Neural cell (in vitro differentiated cells): ENCODE data around the gene NUCB1. TPM values are rescaled to one million over a fixed set of nuclear protein-coding genes. Genes with fewer than 3 reads are reported as not detected.

Source experiments
- H2AFZ ChIP-seq: fragments of 200-600, 300-800 bp; sonication (generic), shearing (Covaris generic); 2 replicates; pipeline ENCODE4 v1.6.0; 2014; ENCODE audit warnings: low read depth, mild to moderate bottlenecking, antibody characterized with exemption, low read length, moderate library complexity
- H3F3A ChIP-seq: fragments of 200-600 bp; shearing (Covaris generic); 2 replicates; pipeline ENCODE4 v1.6.1; 2016; ENCODE audit warnings: mild to moderate bottlenecking, moderate library complexity, mixed read lengths, antibody characterized with exemption, low read length; ENCODE audit not compliant: insufficient read depth, poor library complexity, severe bottlenecking
- H3K27ac ChIP-seq: fragments of 200-600, 300-800 bp; sonication (generic), shearing (Covaris generic); 2 replicates; pipeline ENCODE4 v1.5.1; 2014; ENCODE audit warnings: mild to moderate bottlenecking, low read length, moderate library complexity
- H3K27me3 ChIP-seq: fragments of 300-800, 200-600 bp; sonication (generic), shearing (Covaris generic); 2 replicates; pipeline ENCODE4 v1.6.0; 2014; ENCODE audit warnings: mild to moderate bottlenecking, low read depth, low read length, moderate library complexity; ENCODE audit not compliant: insufficient read depth
- H3K36me3 ChIP-seq: fragments of 300-800, 200-600 bp; sonication (generic), shearing (Covaris generic); 2 replicates; pipeline ENCODE4 v1.5.1; 2014; ENCODE audit warnings: mild to moderate bottlenecking, antibody characterized with exemption, low read length, moderate library complexity; ENCODE audit not compliant: insufficient read depth
- H3K4me2 ChIP-seq: fragments of 300-800, 200-600 bp; sonication (generic), shearing (Covaris generic); 2 replicates; pipeline ENCODE4 v1.6.0; 2014; ENCODE audit warnings: mild to moderate bottlenecking, low read length
- H3K4me3 ChIP-seq: fragments of 300-800, 200-600 bp; sonication (generic), shearing (Covaris generic); 2 replicates; pipeline ENCODE4 v1.5.1; 2014; ENCODE audit warnings: mild to moderate bottlenecking, low read length, moderate library complexity
- H3K79me2 ChIP-seq: fragments of 200-600 bp; shearing (Covaris generic); replicated peaks from 2 replicates; pipeline ENCODE4 v1.6.0; 2014; ENCODE audit warnings: mild to moderate bottlenecking, low read length, moderate library complexity; ENCODE audit not compliant: insufficient read depth
- H3K9ac ChIP-seq: fragments of 300-800, 200-600 bp; sonication (generic), shearing (Covaris generic); 2 replicates; pipeline ENCODE4 v1.6.1; 2016; ENCODE audit warnings: mild to moderate bottlenecking, low read length, mixed read lengths
- H3K9me2 ChIP-seq: fragments of 200-600 bp; shearing (Covaris generic); 2 replicates; pipeline ENCODE4 v1.6.1; 2016; ENCODE audit warnings: mild to moderate bottlenecking, low read length, mixed read lengths; ENCODE audit not compliant: insufficient read depth
- H3K9me3 ChIP-seq: fragments of 200-600, 300-800 bp; sonication (generic), shearing (Covaris generic); 2 replicates; pipeline ENCODE4 v1.6.1; 2016; ENCODE audit warnings: mild to moderate bottlenecking, mixed run types, low read length, moderate library complexity, mixed read lengths
- H4K20me1 ChIP-seq: fragments of 200-600 bp; shearing (Covaris generic); 2 replicates; pipeline ENCODE4 v1.6.1; 2016; ENCODE audit warnings: mild to moderate bottlenecking, mixed run types; ENCODE audit not compliant: insufficient read depth
- CTCF ChIP-seq: fragments of 450-650 bp; IDR thresholded peaks from 2 replicates; pipeline ENCODE4 v1.5.1; 2014; ENCODE audit warnings: antibody characterized with exemption, mild to moderate bottlenecking, moderate library complexity; ENCODE audit not compliant: poor library complexity, severe bottlenecking
- EP300 ChIP-seq: fragments of 450-650 bp; conservative IDR thresholded peaks from 2 replicates; pipeline ENCODE4 v1.6.1; 2014; ENCODE audit warnings: antibody characterized with exemption, mild to moderate bottlenecking, moderate library complexity; ENCODE audit not compliant: poor library complexity, severe bottlenecking
- EZH2 ChIP-seq: fragments of 200-600, 300-800 bp; shearing (Covaris generic), sonication (generic); IDR thresholded peaks from 2 replicates; pipeline ENCODE4 v1.6.1; 2014; ENCODE audit warnings: antibody characterized with exemption, low read length, borderline replicate concordance, mild to moderate bottlenecking; ENCODE audit not compliant: insufficient read depth, poor library complexity, severe bottlenecking
- MXI1 ChIP-seq: fragments of 450-650 bp; conservative IDR thresholded peaks from 2 replicates; pipeline ENCODE4 v1.6.1; 2014; ENCODE audit warnings: antibody characterized with exemption, mild to moderate bottlenecking; ENCODE audit not compliant: poor library complexity, severe bottlenecking
- POLR2AphosphoS5 ChIP-seq: IDR thresholded peaks from 2 replicates; pipeline ENCODE4 v1.6.1; 2012
- RAD21 ChIP-seq: fragments of 450-650 bp; conservative IDR thresholded peaks from 2 replicates; pipeline ENCODE4 v1.6.1; 2014; ENCODE audit warnings: antibody characterized with exemption, mild to moderate bottlenecking, moderate library complexity
- REST ChIP-seq: IDR thresholded peaks from 2 replicates; pipeline ENCODE4 v1.6.1; 2012; ENCODE audit warnings: borderline replicate concordance
- SMC3 ChIP-seq: fragments of 450-650 bp; conservative IDR thresholded peaks from 2 replicates; pipeline ENCODE4 v1.6.1; 2014; ENCODE audit warnings: antibody characterized with exemption, mild to moderate bottlenecking, moderate library complexity; ENCODE audit not compliant: poor library complexity
- TAF1 ChIP-seq: IDR thresholded peaks from 2 replicates; pipeline ENCODE4 v1.6.1; 2012; ENCODE audit warnings: low read depth
- polyA plus RNA-seq: library from polyadenylated mRNA; depleted of rRNA; stranded (reverse); fragments of >200 nt; gene quantifications from 2 replicates; pipeline ENCODE4 v1.2.3, GENCODE V29; 2014

NUCB1 gene
- polyA plus RNA-seq, 1 donor from 2014 or later, result 80.0 TPM

- Histone ChIP-seq H3K27ac (no peak overlapping the region), H3K9me3 (no peaks in the 10 kb centered on the region)
Measured at GRCh38 chr19:48967346-48968178, 67.5 kb downstream of the NUCB1 start.

More at GRCh38 chr19:48967346-48968178, 67.5 kb downstream of the NUCB1 start:
- H3K79me2 ChIP-seq, result peaks cover 6% of the 10 kb centered on the region
- no peaks in the 10 kb centered on the region for H4K20me1 ChIP-seq
- H3K4me2 ChIP-seq, result no peak overlapping the region
- no peak overlapping the region for H3K4me3 ChIP-seq
- no peaks in the 10 kb centered on the region for H3K27me3 ChIP-seq
- no peaks in the 10 kb centered on the region for H3K9me2 ChIP-seq
- H3K36me3 ChIP-seq, result peaks cover 5% of the 10 kb centered on the region
- H3K9ac ChIP-seq, result no peak overlapping the region
- TF ChIP-seq EZH2 (no peak), REST (no peak), RAD21 (no peak), TAF1 (no peak), EP300 (no peak), MXI1 (no peak), SMC3 (no peak), POLR2AphosphoS5 (no peak), CTCF (no peak)
- no peak overlapping the region for H2AFZ ChIP-seq
- no peaks in the 10 kb centered on the region for H3F3A ChIP-seq
